WI38 (cell line): ENCODE data around the gene STAU1.
"Not testable (repeated sequence)": the region's sequence is repeated elsewhere in the genome, so short reads cannot be mapped to it uniquely, and the experiment has no call there.

Experiments used
- H3K4me3 ChIP-seq: 2 replicates; pipeline ENCODE4 v1.5.1; 2011; ENCODE audit warnings: low read depth, mild to moderate bottlenecking, control low read depth, low read length
- CTCF ChIP-seq: IDR thresholded peaks from 2 replicates; pipeline ENCODE4 v1.5.1; 2012; ENCODE audit warnings: low read depth, mild to moderate bottlenecking, control low read depth, low read length

Gene STAU1

GRCh38 chr20:49115564-49115963 lies 72.6 kb downstream of the STAU1 start:
- no peak for TF ChIP-seq CTCF
- no peak overlapping the region for H3K4me3 ChIP-seq

GRCh38 chr20:49112596-49113274 lies 75.4 kb downstream of the STAU1 start:
- no peak overlapping the region for H3K4me3 ChIP-seq
- TF ChIP-seq CTCF, result no peak

DNA sequence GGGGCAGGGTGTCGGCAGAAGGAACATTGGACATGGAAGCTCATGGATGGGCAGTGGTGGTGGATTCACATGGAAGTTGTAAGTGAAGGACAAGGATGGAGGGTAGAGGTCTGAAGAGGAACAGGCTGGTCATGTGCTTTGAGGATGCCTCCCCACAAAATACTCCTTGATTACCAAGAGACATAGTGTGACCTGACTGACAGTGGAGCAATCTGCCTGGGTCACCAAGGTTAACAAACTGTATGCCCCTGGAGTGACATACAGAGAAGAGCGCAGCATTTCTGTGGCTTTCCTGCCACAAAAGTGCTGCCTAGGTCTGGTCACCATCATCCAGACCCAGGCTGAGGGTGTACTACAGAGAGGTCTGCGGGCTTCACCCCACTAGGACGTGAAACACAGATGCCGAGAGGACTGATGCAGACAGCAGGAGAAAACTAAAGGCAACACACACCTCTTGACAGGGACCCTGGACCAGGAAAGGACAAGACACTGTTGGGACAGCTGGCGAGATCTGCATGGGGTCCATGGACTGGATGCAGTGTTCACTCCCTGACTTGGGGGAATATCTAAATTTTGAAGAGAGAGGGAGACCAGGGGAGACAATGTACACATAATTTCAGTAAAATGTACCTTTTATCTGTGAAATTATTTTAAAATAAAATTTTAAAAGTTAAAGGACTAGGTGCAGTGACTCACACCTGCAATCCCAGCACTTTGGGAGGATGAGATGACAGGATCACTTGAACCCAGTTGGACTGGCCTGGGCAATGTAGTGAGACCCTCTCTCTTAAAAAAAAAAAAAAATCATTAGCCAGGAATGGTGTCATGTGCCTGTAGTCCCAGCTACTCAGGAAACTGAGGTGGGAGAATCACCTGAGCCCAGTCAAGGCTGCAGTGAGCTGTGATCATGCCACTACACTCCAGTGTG lies 77.1 kb downstream of the STAU1 start:
- H3K4me3 ChIP-seq, result no peak overlapping the region
- TF ChIP-seq CTCF, result no peak

DNA sequence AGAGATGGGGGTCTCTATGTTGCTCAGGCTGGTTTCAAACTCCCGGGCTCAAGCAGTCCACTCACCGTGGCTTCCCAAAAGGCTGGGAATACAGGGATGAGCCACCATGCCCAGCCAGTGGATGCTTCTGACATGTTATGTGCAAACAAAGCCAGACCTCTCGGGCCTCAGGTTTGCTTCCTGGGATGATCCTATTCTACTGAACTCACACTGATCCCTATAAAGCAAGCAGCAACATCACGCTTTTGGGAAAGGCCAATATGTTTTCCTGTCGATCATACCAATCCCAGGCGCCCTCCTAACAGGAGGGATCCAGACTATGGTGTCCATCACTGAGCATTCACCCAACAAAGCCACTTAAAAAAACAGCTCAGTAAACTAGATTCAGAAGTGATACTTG lies 81.8 kb downstream of the STAU1 start:
- no peak for TF ChIP-seq CTCF
- no peak overlapping the region for H3K4me3 ChIP-seq

DNA sequence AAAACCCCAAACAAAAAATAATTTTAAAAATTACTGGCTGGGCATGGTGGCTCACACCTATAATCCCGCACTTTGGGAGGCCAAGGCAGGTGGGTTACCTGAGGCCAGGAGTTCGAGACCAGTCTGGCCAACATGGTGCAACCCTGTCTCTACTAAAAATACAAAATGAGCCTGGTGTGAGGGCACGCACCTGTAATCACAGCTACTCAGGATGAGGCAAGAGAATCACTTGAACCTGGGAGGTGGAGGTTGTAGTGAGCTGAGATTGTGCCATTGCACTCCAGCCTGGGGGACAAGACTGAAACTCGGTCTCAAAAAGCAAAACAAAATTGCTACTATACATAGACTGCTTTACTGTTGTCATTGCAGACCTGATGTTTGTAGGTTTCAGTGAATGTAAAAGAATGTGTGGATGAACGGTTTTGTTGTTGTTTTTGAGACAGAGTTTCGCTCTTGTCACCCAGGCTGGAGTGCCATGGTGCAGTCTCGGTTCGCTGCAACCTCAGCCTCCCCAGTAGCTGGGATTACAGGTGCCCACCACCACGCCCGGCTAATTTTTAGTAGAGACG lies 83.1 kb downstream of the STAU1 start:
- not testable (repeated sequence) for H3K4me3 ChIP-seq

- H3K4me3 ChIP-seq, result no peak overlapping the region
- no peak for TF ChIP-seq CTCF
These were observed 83.8 kb downstream of the STAU1 start for GRCh38 chr20:49104365-49104648.

DNA sequence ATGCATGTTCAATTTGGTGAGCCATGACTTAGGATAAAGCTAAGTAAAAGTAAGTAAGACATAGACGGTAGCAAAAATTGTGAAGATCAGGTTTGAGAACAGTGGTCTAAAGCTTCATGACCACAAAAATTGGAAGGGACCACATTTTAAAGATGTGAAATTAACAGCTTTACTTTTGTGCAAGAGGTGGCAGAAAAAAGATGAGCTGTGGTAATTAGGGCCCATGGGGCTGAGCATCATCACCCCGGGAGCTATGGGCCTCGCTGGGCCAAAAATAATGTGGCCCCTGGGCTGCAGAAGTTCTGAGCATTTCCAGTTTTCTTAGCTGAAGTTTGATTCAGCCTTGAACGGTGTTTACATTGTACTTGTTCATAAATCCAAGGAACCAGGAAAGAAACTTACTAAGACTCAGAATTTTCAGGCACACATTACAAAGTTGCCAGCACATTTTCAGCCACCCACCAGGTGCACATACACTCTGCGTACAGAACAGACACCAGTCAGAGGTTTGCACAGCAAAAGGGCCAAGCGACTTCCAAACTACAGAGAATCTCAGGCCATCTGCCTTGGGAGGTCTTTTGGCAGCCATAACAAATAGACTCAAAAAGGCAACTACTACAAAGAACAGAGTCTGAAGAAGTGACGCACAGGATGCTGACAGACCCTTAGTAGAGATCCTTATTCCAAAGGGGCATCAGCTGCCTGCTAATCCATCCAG lies 84.3 kb downstream of the STAU1 start:
- no peak for TF ChIP-seq CTCF
- H3K4me3 ChIP-seq, result no peak overlapping the region
